ENCODE results near the gene DLGAP4. TPM values are rescaled to one million over a fixed set of nuclear protein-coding genes. Genes with fewer than 3 reads are reported as not detected.

DLGAP4 gene
- total RNA-seq, 1 experiment from 2014 or later: 40.3 TPM

DNA sequence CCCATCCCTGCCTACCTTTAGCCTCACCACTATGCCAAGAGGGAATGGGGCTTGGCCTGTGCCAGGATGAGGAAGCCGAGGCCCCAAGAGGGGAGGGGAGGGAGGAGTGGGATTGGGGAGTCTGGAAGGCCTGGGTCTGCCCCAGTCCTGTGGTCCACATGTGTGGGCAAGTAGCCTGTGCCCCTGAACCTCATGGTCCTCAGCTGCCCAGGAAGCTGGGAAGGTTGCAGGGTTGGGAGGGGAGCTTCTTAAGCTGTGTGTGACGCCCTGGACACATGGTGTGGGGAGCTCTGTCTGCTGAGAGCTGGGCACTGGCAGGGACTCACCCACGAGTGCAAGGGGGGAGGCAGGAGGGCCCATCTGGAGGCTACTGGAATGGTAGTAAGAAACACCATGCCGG is 31.7 kb downstream of the DLGAP4 start (continued):
- TF ChIP-seq, protein P1, sequence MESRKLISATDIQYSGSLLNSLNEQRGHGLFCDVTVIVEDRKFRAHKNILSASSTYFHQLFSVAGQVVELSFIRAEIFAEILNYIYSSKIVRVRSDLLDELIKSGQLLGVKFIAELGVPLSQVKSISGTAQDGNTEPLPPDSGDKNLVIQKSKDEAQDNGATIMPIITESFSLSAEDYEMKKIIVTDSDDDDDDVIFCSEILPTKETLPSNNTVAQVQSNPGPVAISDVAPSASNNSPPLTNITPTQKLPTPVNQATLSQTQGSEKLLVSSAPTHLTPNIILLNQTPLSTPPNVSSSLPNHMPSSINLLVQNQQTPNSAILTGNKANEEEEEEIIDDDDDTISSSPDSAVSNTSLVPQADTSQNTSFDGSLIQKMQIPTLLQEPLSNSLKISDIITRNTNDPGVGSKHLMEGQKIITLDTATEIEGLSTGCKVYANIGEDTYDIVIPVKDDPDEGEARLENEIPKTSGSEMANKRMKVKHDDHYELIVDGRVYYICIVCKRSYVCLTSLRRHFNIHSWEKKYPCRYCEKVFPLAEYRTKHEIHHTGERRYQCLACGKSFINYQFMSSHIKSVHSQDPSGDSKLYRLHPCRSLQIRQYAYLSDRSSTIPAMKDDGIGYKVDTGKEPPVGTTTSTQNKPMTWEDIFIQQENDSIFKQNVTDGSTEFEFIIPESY (IDR thresholded peaks at IDR 0.05; ENCODE audit: extremely low read depth, insufficient replicate concordance, low read length): no peak
- no peak for TF ChIP-seq SIN3A (IDR thresholded peaks at IDR 0.05; ENCODE audit: low read depth)
- no peak for TF ChIP-seq MAX (IDR thresholded peaks at IDR 0.05)
- no peak for TF ChIP-seq ZNF274 (IDR thresholded peaks at IDR 0.05; ENCODE audit: low read depth, low read length)
- no peak for TF ChIP-seq FOSL1 (IDR thresholded peaks at IDR 0.05; ENCODE audit: low read depth)
- no peak for TF ChIP-seq EZH2phosphoT487 (IDR thresholded peaks at IDR 0.05; ENCODE audit: borderline replicate concordance)

GRCh38 chr20:36339646-36340592 is 33.8 kb downstream of the DLGAP4 start:
- Histone ChIP-seq H3K9me3 (ENCODE audit: control insufficient read depth in 1 of 2, insufficient read depth in 1 of 2, low read depth in 1 of 2, low read length in 2 of 2) (no peaks in the 10 kb centered on the region), H3K9me2 (ENCODE audit: insufficient read depth) (no peaks in the 10 kb centered on the region), H3K79me2 (ENCODE audit: insufficient read depth, low read length) (no peaks in the 10 kb centered on the region), H3K27me3 (ENCODE audit: insufficient read depth, low read length) (no peaks in the 10 kb centered on the region), H3K9ac (ENCODE audit: low read length) (no peak overlapping the region), H3K4me3 (replicated peaks in 1 of 2; ENCODE audit: low read depth in 1 of 2, low read length in 2 of 2) (no peak overlapping the region), H3K4me2 (ENCODE audit: low read length) (no peak overlapping the region), H4K20me1 (ENCODE audit: insufficient read depth) (no peaks in the 10 kb centered on the region), H2AFZ (ENCODE audit: low read depth, low read length, poor library complexity, severe bottlenecking) (no peak overlapping the region), H3K36me3 (ENCODE audit: control insufficient read depth in 1 of 2, insufficient read depth in 2 of 2, low read length in 2 of 2) (no peaks in the 10 kb centered on the region), H3K27ac (ENCODE audit: low read depth, low read length) (no peak overlapping the region), H3K4me1 (ENCODE audit: control insufficient read depth in 1 of 2, insufficient read depth in 2 of 2, low read length in 2 of 2) (no peaks in the 10 kb centered on the region)
- ATAC-seq (no peak), DNase-seq (ENCODE audit: low read depth, low spot score) (no peak)
- no TSS peak for BruUV-seq (replicated peaks)
- CTCF ChIA-PET: no interaction called here
- POLR2A ChIA-PET: no interaction called here
- TF ChIP-seq ZNF274 (IDR thresholded peaks at IDR 0.05; ENCODE audit: low read depth, low read length) (no peak), CEBPB (IDR thresholded peaks at IDR 0.05; ENCODE audit: low read depth) (no peak), RAD21 (IDR thresholded peaks at IDR 0.05; ENCODE audit: low read depth) (no peak), ZFX (IDR thresholded peaks at IDR 0.05) (no peak), JUND (IDR thresholded peaks at IDR 0.05) (no peak), POLR2A (IDR thresholded peaks at IDR 0.05; ENCODE audit: borderline replicate concordance, extremely low read depth, insufficient read depth, insufficient read length) (no peak)
- TF ChIP-seq, protein P2, sequence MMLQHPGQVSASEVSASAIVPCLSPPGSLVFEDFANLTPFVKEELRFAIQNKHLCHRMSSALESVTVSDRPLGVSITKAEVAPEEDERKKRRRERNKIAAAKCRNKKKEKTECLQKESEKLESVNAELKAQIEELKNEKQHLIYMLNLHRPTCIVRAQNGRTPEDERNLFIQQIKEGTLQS (IDR thresholded peaks at IDR 0.05): no peak
- TF ChIP-seq, protein P3, sequence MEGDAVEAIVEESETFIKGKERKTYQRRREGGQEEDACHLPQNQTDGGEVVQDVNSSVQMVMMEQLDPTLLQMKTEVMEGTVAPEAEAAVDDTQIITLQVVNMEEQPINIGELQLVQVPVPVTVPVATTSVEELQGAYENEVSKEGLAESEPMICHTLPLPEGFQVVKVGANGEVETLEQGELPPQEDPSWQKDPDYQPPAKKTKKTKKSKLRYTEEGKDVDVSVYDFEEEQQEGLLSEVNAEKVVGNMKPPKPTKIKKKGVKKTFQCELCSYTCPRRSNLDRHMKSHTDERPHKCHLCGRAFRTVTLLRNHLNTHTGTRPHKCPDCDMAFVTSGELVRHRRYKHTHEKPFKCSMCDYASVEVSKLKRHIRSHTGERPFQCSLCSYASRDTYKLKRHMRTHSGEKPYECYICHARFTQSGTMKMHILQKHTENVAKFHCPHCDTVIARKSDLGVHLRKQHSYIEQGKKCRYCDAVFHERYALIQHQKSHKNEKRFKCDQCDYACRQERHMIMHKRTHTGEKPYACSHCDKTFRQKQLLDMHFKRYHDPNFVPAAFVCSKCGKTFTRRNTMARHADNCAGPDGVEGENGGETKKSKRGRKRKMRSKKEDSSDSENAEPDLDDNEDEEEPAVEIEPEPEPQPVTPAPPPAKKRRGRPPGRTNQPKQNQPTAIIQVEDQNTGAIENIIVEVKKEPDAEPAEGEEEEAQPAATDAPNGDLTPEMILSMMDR (IDR thresholded peaks at IDR 0.05 in 2 of 3, conservative IDR thresholded peaks at IDR 0.05 in 1 of 3; ENCODE audit: borderline replicate concordance in 1 of 3, insufficient read depth in 1 of 3, low read depth in 2 of 3, low read length in 2 of 3): no peak
- intact Hi-C loops (cut with micrococcal nuclease): loop anchor here (5.0 kb wide), 1 partner anchor 42 kb away; no protein-coding TSS in a partner anchor
- RAD21 ChIA-PET (ENCODE audit: low non-redundant PET in 1 of 2, low total read pairs in 2 of 2, uncharacterized antibody in 2 of 2, unreplicated experiment in 2 of 2): no interaction called here
